GM06990 (cell line): Measurements from ENCODE around the gene ZNF69.
"Not testable (repeated sequence)": the region's sequence is repeated elsewhere in the genome, so short reads cannot be mapped to it uniquely, and the experiment has no call there.

Source experiments
- DNase-seq: peaks from one replicate; pipeline ENCODE4 v3.0.0-alpha.2; 2011; ENCODE audit not compliant: insufficient read length; ENCODE audit errors: extremely low read depth
- H3K27me3 ChIP-seq: replicated peaks from 2 replicates; pipeline ENCODE4 v1.6.0; 2011; ENCODE audit warnings: low read length; ENCODE audit not compliant: control insufficient read depth, insufficient read depth
- H3K36me3 ChIP-seq: 2 replicates; pipeline ENCODE4 v1.5.1; 2011; ENCODE audit warnings: low read length; ENCODE audit not compliant: control insufficient read depth, insufficient read depth
- H3K4me3 ChIP-seq: replicated peaks from 2 replicates; pipeline ENCODE4 v1.5.1; 2011; ENCODE audit warnings: low read depth, mild to moderate bottlenecking, control low read depth, low read length
- CTCF ChIP-seq: IDR thresholded peaks from 2 replicates; pipeline ENCODE4 v1.5.1; 2011; ENCODE audit warnings: low read length, control low read depth, mild to moderate bottlenecking, inconsistent platforms; ENCODE audit not compliant: insufficient read depth, poor library complexity, severe bottlenecking

ZNF69 gene

GRCh38 chr19:11941361-11941887 is 53.8 kb downstream of the ZNF69 start:
- H3K27me3 ChIP-seq, H3K4me3 ChIP-seq, H3K36me3 ChIP-seq, DNase-seq: not testable (repeated sequence)

GRCh38 chr19:11942008-11942842 is 54.6 kb downstream of the ZNF69 start:
- no peak overlapping the region for H3K4me3 ChIP-seq
- no peaks in the 10 kb centered on the region for H3K27me3 ChIP-seq
- H3K36me3 ChIP-seq, result peaks cover 7% of the 10 kb centered on the region
- no peak for DNase-seq
- no peak for TF ChIP-seq CTCF

- no peak overlapping the region for H3K4me3 ChIP-seq
- H3K27me3 ChIP-seq, result no peaks in the 10 kb centered on the region
- peaks cover 10% of the 10 kb centered on the region for H3K36me3 ChIP-seq
- DNase-seq, result no peak
- no peak for TF ChIP-seq CTCF
Measured at GRCh38 chr19:11942843-11943108, 55.2 kb downstream of the ZNF69 start.

- no peak overlapping the region for H3K4me3 ChIP-seq
- no peaks in the 10 kb centered on the region for H3K27me3 ChIP-seq
- peaks cover 17% of the 10 kb centered on the region for H3K36me3 ChIP-seq
- TF ChIP-seq CTCF, result no peak
- no peak for DNase-seq
Measured at GRCh38 chr19:11944656-11945055, 57.1 kb downstream of the ZNF69 start.

GRCh38 chr19:11948646-11949045 is 61.1 kb downstream of the ZNF69 start:
- Histone ChIP-seq H3K27me3 (no peaks in the 10 kb centered on the region), H3K4me3 (no peak overlapping the region), H3K36me3 (peaks cover 19% of the 10 kb centered on the region)
- no peak for DNase-seq
- TF ChIP-seq CTCF, result no peak

- H3K27me3 ChIP-seq, result no peaks in the 10 kb centered on the region
- TF ChIP-seq CTCF, result no peak
- no peak overlapping the region for H3K4me3 ChIP-seq
- peaks cover 17% of the 10 kb centered on the region for H3K36me3 ChIP-seq
- DNase-seq, result no peak
Measured at GRCh38 chr19:11949201-11949600, 61.6 kb downstream of the ZNF69 start.

- peaks cover 17% of the 10 kb centered on the region for H3K36me3 ChIP-seq
- H3K4me3 ChIP-seq, H3K27me3 ChIP-seq, DNase-seq: not testable (repeated sequence)
Measured at GRCh38 chr19:11949614-11950080, 62.1 kb downstream of the ZNF69 start.
